RWPE1 (cell line): ENCODE data around the gene AP3B2.

Experiments used
- CTCF ChIA-PET: fragments of 350-600 bp; sonication (Branson Sonifier 250); formaldehyde crosslinking; extraction: SDS; loops from one replicate; lab custom pipeline; 2021; lab: Yijun Ruan, JAX
- POLR2A ChIA-PET: fragments of 400-600 bp; formaldehyde crosslinking; extraction: SDS; loops from one replicate; lab custom pipeline; 2020; ENCODE audit warnings: antibody characterized with exemption; ENCODE audit not compliant: low non-redundant PET; lab: Yijun Ruan, JAX
- DNase-seq: peaks from one replicate; pipeline ENCODE4 v3.0.0; 2012; ENCODE audit warnings: low spot score
- H3K27ac ChIP-seq: fragments of 450-650 bp; 2 replicates; pipeline ENCODE4 v1.5.1; 2017
- TF ChIP-seq, protein P1 (sequence below): fragments of 450-650 bp; conservative IDR thresholded peaks from 2 replicates; pipeline ENCODE4 v1.5.1; 2017; ENCODE audit warnings: low read depth, mild to moderate bottlenecking

The AP3B2 gene

DNA sequence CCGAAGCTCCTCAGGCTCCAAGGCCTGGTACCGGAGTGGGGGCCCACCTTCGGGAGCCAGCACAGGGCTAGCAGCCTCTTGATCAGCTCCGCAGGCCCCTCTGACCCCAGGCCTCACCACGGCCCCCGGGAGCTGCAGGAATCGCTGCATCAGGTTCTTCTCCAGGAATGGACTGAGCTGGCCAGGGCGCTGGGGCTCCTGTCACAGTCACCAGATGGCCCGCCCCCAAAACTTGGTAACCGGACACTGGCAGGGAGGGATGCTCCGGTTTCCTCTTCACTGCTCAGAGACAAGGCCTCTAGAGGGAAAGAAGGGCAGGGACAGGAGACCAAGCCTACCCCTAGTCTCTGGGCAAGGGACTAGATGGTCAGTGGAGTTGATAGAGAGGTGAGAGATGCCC, 9.9 kb downstream of the AP3B2 start:
- ChIA-PET CTCF (interaction anchor here (0.6 kb wide), 1 partner anchor 1313 kb away, joined by 3 read pairs; no protein-coding TSS in a partner anchor), POLR2A (no interaction called here)
- TF ChIP-seq, protein P1, sequence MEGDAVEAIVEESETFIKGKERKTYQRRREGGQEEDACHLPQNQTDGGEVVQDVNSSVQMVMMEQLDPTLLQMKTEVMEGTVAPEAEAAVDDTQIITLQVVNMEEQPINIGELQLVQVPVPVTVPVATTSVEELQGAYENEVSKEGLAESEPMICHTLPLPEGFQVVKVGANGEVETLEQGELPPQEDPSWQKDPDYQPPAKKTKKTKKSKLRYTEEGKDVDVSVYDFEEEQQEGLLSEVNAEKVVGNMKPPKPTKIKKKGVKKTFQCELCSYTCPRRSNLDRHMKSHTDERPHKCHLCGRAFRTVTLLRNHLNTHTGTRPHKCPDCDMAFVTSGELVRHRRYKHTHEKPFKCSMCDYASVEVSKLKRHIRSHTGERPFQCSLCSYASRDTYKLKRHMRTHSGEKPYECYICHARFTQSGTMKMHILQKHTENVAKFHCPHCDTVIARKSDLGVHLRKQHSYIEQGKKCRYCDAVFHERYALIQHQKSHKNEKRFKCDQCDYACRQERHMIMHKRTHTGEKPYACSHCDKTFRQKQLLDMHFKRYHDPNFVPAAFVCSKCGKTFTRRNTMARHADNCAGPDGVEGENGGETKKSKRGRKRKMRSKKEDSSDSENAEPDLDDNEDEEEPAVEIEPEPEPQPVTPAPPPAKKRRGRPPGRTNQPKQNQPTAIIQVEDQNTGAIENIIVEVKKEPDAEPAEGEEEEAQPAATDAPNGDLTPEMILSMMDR = no peak
- no peak overlapping the region for H3K27ac ChIP-seq
- DNase-seq = no peak

DNA sequence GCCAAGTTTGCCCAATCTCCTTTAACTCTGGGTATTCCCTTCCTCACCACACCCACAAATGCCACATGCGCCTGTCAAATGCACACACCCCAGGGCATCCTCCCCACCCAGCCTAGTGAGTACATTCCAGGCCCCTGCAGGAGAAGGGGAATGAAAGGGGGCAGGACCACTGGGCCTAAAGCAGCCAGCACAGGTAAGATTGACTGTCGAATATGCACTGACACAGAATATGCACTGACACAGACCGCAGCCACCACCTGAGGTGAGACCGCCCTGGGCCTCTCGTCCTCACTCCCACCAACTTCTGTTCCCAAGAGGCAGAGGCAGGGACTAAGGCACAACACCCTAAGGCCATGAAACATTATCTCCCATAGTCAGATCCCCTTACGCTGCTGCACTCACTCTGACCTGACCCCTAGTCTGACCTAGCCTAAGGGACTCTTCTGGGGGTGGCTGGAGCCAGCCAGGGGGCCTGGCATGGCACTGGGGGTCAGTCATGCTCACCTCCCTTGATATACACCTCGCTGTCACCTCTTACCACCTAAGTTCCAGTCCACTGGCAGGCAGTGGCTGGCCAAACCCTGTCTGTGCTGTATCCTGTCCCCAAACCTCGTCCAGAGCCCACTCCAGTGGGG, 10.8 kb downstream of the AP3B2 start:
- TF ChIP-seq, protein P1 = no peak
- no peak for DNase-seq
- ChIA-PET POLR2A (no interaction called here), CTCF (no interaction called here)
- no peak overlapping the region for H3K27ac ChIP-seq

DNA sequence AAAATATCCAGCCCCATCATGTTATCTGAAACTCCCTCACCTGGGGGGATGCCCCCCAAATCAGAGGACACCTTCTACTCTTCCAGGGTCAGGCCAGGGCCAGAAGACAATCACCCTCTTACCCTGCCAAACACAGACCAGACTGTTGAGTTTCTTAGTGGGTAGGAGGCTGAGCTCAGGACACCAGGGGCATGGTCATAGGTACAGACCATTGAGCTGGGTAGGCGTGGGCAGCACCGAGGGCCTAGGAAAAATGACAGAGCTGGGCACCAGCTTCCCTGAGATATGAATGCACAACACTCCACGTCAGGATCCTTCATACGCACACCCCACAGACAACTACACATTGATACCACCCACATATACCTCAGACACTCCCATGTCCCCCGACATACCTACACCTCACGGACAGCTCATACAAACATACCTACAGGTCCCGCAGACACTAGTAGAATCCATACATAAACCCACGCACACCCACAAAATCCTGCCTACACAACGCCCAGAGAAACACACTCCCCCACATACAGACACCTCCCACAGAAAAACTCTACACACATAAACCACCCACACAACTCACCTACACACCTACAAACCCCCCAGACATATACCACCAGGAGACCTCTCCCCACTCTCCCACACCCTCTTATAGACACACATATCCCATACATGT, 11.8 kb downstream of the AP3B2 start:
- DNase-seq = no peak
- TF ChIP-seq, protein P1 = no peak
- CTCF ChIA-PET = interaction anchor here (0.6 kb wide), 1 partner anchor 44 kb away, joined by 3 read pairs; no protein-coding TSS in a partner anchor
- POLR2A ChIA-PET = no interaction called here
- H3K27ac ChIP-seq = no peak overlapping the region

DNA sequence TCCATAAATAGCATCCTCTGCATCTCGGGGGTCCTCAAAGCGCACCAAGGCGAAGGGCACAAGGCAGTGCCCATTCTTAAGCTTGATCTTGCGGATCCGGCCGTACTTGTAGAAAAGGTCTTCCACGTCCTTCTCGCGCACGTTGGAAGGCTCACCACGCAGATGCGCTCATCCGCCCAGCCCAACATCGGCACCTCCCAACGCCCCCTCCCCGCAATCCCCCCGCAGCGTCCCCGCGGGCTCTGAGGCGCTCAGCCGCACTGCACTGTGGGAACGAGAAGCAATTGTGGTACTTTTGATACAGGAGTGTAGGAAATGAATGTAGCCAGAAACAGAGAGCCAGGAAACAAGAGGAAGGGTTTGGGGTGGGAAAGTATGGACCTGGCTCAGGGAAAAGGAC, 17.5 kb downstream of the AP3B2 start:
- POLR2A ChIA-PET = no interaction called here

DNA sequence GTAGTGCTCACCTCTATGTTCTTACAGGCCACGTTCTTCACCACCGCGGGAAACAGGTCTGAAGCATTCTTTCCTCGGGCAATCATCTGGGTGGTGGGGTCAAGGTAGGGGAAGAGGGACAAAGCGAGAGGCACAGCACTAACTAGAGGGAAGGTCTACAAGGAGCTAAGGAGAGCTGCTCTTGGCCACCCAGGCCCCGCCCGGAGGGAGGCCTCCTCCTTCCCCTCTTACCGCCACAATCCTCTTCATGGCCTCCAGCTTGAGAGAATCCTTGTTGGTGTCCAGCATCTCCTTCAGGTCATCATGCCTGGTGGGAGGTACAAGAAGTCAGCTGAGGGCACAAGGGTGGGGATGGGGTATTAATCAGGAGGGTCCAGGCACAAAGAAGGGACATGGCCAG, 20.5 kb downstream of the AP3B2 start:
- TF ChIP-seq, protein P1 = no peak
- H3K27ac ChIP-seq = no peak overlapping the region
- POLR2A ChIA-PET = no interaction called here
- CTCF ChIA-PET = interaction anchor here (0.6 kb wide), 1 partner anchor 225 kb away, joined by 5 read pairs; no protein-coding TSS in a partner anchor
- DNase-seq = no peak

More for the DNA sequence above, 17.5 kb downstream of the AP3B2 start:
- TF ChIP-seq, protein P1 = no peak
- DNase-seq = no peak
- CTCF ChIA-PET = interaction anchor here (0.6 kb wide), 1 partner anchor 456 kb away, joined by 3 read pairs; no protein-coding TSS in a partner anchor
- no peak overlapping the region for H3K27ac ChIP-seq

DNA sequence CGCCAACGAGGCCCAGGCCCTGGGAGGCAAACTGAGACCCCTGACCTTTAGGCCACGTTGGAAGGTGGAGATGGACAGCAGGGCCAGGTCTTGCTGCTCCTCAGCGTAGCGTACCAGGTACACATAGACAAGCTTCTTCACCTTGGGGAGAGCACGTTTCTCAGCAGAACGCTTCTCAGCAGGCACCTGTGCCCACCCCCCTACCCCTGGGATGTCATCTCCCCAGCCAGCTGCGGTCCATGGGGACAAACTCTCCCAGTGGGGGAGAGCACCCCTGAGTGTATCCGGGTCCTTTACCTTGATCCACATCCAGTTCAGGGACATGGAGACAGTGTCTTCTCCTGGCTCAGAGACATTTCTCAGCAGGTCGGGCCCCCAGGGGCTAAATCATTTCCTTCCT, 21.0 kb downstream of the AP3B2 start:
- DNase-seq = no peak
- TF ChIP-seq, protein P1 = no peak
- no peak overlapping the region for H3K27ac ChIP-seq
- POLR2A ChIA-PET = no interaction called here
- CTCF ChIA-PET = no interaction called here
